IgD-negative memory B cell (primary cell): ENCODE measurements around the gene TBXA2R. TPM values are rescaled to one million over a fixed set of nuclear protein-coding genes. Genes with fewer than 3 reads are reported as not detected.
A peak's percentile ranks its signal among the peaks of the same experiment; 100 is the strongest.
"Not testable (repeated sequence)": the region's sequence is repeated elsewhere in the genome, so short reads cannot be mapped to it uniquely, and the experiment has no call there.

ENCODE experiments used
- H3K27ac Mint-ChIP-seq, 3 donors: one replicate each; pipeline ENCODE4 v1.8.0; 2020 to 2022; ENCODE audit warnings: mild to moderate bottlenecking in 3 of 3, mixed read lengths in 3 of 3, moderate library complexity in 1 of 3
- H3K27me3 Mint-ChIP-seq: one replicate; pipeline ENCODE4 v1.8.0; 2021; ENCODE audit warnings: mixed read lengths
- H3K36me3 Mint-ChIP-seq: one replicate; pipeline ENCODE4 v1.8.0; 2020; ENCODE audit warnings: mild to moderate bottlenecking, mixed read lengths
- H3K4me1 Mint-ChIP-seq, 3 donors: one replicate each; pipeline ENCODE4 v1.8.0; 2020 to 2022; ENCODE audit warnings: mixed read lengths in 3 of 3, mild to moderate bottlenecking in 1 of 3
- H3K4me3 Mint-ChIP-seq, 4 donors: one replicate each; pipeline ENCODE4 v1.8.0; 2020 to 2022; ENCODE audit warnings: mild to moderate bottlenecking in 4 of 4, mixed read lengths in 4 of 4, moderate library complexity in 3 of 4
- H3K9me3 Mint-ChIP-seq, 3 donors: one replicate each; pipeline ENCODE4 v1.8.0; 2020 to 2021; ENCODE audit warnings: mixed read lengths in 3 of 3, mild to moderate bottlenecking in 1 of 3
- polyA plus RNA-seq: library from polyadenylated mRNA; unstranded; fragments of 300-500 nt; fragmentation: Illumina TruSeq; gene quantifications from one replicate; pipeline ENCODE4 v1.2.3, GENCODE V29; 2021

The TBXA2R gene
- 3.3 TPM for polyA plus RNA-seq

DNA sequence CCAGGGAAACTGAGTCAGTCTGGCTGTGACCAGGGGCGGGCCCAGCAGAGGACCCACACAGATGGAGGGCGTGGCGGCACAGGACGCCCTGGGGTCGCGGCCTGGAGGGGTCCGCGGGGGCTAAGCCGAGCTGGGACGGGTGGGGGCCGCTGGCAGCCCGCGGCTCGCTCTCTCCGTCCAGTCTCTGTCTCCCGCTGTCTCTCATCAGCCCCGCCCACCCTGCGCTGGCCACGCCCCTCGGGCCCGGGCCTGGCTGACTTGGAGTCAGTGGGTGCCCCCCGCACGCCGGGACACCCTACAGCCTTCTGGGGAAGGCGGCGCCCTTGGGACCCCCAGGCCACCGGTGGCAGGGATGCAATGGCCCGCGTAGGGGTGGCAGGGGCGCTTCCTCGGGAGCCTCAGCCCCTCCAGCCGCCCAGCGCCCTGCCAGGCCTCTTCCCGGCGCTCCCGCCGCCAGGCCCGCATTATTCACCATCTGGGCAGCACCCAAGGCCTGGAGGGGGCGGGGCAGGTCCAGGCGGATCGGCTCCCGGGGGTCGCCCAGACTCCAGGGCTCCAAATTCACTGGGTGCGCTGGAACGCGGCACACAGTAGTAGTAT is at the start of gene TBXA2R:
Gene TBXA2R, minus strand, starts transcription at position 186 of the 600 bp plus-strand sequence. CDS start 6,241 bp downstream, outside the sequence.
- H3K36me3 Mint-ChIP-seq, result peaks cover 4% of the 10 kb centered on the region
- peak within 1 kb of the TSS in 3 of 4 donors; percentile 44 to 69 (median 45) for H3K4me3 Mint-ChIP-seq
- H3K9me3 Mint-ChIP-seq, result no peaks in the 10 kb centered on the region
- peaks cover 0 to 7% (median 5%) of the 10 kb centered on the region in 3 donors for H3K4me1 Mint-ChIP-seq
- H3K27ac Mint-ChIP-seq, result no peak within 1 kb of the TSS
- H3K27me3 Mint-ChIP-seq, result peaks cover 6% of the 10 kb centered on the region

DNA sequence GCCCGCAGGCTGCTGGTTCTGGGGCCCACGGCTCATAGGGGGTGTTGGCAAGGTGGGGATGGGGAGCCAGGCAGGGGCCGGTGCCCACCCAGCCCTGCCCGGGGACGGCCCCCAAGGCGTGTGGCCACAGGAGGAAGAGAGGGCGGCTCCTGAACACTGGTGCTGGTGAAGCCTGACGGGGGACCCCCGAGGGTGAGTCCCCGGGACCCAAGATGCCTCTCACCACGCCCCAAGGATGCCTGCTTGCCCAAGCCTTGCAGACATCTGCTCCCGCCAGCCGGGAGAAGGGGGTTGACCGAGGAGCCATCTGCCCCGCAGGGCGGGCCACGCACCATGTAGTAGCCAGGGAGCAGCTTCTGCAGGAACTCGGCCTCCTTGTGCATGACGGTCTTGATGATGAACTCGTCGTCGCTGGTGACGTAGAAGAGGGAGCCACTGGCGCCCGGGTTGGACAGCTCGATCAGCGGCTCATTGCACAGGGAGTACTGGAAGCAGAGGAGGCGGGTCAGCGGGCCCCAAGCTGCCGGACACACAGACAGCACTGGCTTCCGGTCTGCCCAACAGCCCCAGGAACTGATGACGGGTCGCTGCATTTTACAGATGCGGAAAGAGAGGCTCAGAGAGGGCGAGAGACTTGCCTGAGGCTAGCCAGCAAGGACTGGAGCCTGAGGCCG is 49.5 kb upstream of the TBXA2R start:
- H3K36me3 Mint-ChIP-seq, result peaks cover 1% of the 10 kb centered on the region
- no peaks in the 10 kb centered on the region for H3K9me3 Mint-ChIP-seq
- H3K27me3 Mint-ChIP-seq, result no peaks in the 10 kb centered on the region
- H3K4me3 Mint-ChIP-seq, result no peak overlapping the region
- peak overlapping the region in 1 of 3 donors; percentile 73 for H3K27ac Mint-ChIP-seq
- no peaks in the 10 kb centered on the region for H3K4me1 Mint-ChIP-seq

DNA sequence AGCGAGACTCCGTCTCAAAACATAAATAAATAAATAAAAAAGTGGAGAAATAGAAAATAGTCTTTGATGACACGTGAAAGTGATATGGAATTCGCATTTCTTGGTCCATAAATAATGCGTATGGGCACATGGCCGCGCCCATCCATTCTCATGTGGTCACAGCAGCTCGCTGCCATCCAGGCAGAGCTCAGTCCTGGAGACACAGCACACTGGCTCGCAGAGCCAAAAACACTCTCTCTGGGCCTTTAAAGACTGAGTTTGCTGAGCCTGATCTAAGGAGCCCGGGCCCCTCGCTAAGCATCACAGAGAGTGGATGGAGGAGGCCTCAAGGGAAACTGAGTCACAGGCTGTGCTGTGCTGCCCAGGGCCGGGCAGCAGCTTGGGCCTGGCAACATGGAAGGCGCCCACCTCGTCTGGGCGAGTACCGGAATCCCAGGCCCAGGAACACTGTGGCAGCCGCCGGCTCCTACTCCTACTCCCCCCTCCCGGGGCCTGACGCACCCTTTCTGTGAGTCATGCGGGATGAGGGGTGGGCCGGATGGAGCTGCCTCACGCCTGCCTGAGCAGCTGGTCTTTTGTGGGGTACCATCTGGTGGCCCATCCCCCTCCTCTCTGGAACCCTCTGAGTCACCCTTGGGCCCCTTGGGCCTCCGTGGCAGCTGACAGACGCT is 48.9 kb upstream of the TBXA2R start:
- Mint-ChIP-seq H3K27me3 (no peaks in the 10 kb centered on the region), H3K27ac (no peak overlapping the region), H3K36me3 (no peaks in the 10 kb centered on the region), H3K4me3 (no peak overlapping the region), H3K9me3 (no peaks in the 10 kb centered on the region), H3K4me1 (no peaks in the 10 kb centered on the region)

DNA sequence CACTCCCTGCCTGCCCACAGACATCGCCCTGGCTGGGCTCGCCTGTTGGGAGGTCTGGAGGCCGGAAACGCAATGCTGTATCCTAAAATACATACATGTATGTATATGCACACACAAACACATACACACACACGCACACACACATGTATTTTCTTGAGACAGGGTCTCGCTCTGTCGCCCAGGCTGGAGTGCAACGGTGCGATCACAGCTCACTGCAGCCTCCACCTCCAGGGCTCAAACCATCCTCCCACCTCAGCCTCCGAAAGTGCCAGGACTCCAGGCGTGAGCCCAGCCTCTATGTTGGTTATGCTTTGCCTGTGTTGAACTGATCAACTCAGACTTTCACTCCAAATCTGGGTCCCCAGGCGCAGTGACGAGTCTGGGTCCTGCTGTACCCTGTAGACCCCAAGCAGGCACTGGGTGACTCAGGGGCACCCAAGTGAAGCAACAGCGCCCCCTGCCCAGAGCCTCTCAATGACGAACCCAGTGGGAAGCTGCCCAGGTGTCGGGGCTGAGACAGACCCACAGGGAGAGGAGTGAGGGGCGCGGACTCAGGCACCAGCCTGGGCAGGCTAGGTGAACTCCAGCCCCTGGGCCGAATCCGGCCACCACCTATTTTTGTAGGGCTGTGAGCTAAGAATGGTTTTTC is 47.3 kb upstream of the TBXA2R start:
- no peak overlapping the region for H3K27ac Mint-ChIP-seq
- H3K9me3 Mint-ChIP-seq, result no peaks in the 10 kb centered on the region
- no peaks in the 10 kb centered on the region for H3K27me3 Mint-ChIP-seq
- H3K4me3 Mint-ChIP-seq, result no peak overlapping the region
- H3K36me3 Mint-ChIP-seq, result no peaks in the 10 kb centered on the region
- H3K4me1 Mint-ChIP-seq, result no peaks in the 10 kb centered on the region

DNA sequence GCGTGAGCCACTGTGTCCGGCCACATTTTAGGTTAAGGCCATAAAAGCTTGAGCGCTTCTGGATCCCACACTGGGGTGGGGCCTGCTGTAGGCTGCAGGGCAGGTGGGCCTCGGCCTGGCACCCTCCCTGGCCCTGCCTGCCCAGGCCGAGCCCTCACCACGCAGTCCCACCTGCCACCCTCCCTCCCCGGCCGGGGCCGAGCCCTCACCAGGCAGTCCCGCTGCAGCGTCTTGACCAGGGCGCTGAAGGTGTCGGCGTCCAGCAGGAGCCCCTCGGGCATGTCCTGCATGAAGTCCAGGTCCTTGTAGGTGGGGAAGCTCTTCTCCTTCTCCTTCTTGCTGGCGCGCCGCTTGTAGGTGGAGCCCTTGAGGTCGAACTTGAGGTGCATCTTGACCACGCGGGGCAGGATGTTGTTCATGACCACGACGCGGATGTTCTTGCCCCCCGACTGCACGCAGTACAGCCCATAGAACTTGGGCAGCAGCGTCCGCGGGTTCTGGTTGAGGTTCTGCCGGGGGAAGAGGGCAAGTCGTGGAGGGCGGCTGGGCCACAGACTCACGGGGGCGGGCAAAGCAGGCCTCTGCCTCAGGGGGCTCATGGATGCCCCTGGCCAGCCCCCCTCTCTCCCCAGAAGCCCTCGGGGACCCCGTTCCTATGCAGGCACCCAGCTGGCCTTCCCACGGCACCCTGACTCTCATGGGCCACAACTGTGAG is 46.6 kb upstream of the TBXA2R start:
- Mint-ChIP-seq H3K36me3 (no peaks in the 10 kb centered on the region), H3K27ac (no peak overlapping the region), H3K27me3 (no peaks in the 10 kb centered on the region), H3K4me3 (no peak overlapping the region), H3K4me1 (no peaks in the 10 kb centered on the region), H3K9me3 (no peaks in the 10 kb centered on the region)

DNA sequence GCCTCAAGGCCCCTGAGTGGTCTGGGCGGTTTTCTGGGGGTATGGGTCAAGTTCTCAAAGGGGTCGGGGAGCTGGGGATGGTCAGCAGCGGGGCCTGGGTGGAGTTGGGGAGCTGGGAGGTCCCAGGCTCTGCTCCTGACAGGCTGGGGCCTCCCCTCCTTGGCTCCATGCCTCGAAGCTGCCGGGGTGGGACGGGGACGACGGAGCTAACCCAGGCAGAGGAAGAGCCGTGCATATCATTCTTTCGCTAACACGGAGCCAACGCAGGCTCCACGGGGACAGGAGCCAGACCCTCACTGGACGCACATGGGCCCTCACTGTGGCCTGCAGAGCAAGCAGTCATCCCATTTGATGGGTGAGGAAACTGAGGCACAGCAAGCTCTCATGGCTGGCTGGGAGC is 45.7 kb upstream of the TBXA2R start:
- Mint-ChIP-seq H3K27ac (peak overlapping the region in 1 of 3 donors; percentile 35), H3K36me3 (no peaks in the 10 kb centered on the region), H3K27me3 (no peaks in the 10 kb centered on the region), H3K4me3 (no peak overlapping the region), H3K4me1 (no peaks in the 10 kb centered on the region), H3K9me3 (no peaks in the 10 kb centered on the region)

DNA sequence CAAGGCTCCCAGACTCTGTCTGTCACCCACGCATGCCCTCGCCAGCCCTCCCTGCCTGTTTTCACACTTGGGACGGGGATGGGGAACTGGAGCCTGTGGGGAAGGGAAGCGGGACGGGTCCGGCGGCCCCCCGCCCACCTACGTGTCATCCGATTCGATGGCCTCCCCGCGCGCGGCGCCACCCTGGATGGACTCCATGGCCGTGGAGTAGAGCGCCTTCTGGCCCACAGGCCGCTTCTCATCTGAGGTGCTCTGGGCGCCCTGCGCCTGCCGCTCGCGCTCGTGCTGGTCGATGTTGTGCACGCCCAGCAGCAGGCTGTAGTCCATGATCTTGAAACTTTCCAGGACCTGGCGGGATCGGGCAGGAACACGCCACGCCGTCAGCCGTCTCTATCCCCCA is 45.0 kb upstream of the TBXA2R start:
- Mint-ChIP-seq H3K36me3 (no peaks in the 10 kb centered on the region), H3K9me3 (no peaks in the 10 kb centered on the region), H3K27ac (no peak overlapping the region), H3K4me1 (no peaks in the 10 kb centered on the region), H3K4me3 (no peak overlapping the region), H3K27me3 (no peaks in the 10 kb centered on the region)

DNA sequence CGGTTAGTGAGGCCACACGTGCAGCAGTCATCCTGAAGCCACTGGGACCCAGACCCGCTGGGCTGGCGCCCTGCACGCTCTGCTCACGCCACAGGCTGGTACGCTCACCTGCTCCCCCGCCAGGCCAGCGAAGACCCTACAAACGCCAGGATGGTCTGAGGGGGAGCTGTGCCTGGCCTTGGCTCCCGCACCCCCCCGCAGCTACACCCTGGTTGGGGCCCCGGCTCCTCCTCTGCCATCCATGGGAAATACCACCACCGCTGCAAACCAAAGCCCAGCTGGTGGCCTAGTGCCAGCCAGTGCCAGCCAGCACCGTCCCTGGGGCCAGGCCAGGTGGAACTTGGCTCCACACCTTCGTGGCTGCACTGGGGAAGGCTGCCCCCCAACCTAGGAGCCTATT is 43.2 kb upstream of the TBXA2R start:
- Mint-ChIP-seq H3K4me1 (no peaks in the 10 kb centered on the region), H3K36me3 (peaks cover 1% of the 10 kb centered on the region), H3K4me3 (no peak overlapping the region), H3K27me3 (no peaks in the 10 kb centered on the region), H3K27ac (no peak overlapping the region), H3K9me3 (no peaks in the 10 kb centered on the region)

DNA sequence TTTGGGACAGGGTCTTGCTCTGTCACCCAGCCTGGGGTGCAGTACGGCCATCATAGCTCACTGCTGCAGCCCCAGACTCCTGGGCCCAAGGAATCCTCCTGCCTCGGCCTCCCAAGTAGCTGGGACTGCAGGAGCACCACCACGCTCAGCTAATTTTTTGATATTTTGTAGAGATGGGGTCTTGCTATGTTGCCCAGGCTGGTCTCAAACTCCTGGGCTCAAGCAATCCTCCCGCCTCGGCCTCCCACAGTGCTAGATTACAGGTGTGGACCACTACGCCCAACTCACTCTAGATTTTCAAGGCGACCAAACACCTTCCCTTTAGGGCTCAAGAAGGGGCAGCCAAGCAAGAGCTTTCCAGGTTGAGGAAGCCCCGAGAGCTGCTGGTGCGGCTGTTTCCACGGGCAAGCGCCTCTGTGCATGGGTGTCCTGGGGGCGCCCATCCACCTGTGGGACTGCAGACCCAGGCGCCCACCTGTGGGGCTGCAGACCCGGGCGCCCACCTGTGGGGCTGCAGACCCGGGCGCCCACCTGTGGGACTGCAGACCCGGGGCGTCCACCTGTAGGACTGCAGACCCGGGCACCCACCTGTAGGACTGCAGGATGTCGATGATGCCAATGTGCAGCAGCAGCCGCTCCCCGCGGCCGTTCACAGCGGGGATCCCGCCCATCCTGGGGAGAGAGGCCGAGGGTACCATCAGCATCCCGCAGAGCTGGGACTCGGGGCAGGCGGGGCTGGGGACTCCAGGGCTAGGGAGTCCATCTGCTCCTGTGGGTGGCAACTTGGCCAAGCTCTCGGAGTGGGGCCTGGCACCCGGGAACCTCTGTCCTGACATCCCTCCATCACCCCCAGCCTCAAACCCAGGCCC is 41.6 kb upstream of the TBXA2R start:
- Mint-ChIP-seq H3K4me1 (no peaks in the 10 kb centered on the region), H3K27ac (no peak overlapping the region), H3K36me3 (peaks cover 1% of the 10 kb centered on the region), H3K9me3 (no peaks in the 10 kb centered on the region), H3K27me3 (no peaks in the 10 kb centered on the region), H3K4me3 (no peak overlapping the region)

DNA sequence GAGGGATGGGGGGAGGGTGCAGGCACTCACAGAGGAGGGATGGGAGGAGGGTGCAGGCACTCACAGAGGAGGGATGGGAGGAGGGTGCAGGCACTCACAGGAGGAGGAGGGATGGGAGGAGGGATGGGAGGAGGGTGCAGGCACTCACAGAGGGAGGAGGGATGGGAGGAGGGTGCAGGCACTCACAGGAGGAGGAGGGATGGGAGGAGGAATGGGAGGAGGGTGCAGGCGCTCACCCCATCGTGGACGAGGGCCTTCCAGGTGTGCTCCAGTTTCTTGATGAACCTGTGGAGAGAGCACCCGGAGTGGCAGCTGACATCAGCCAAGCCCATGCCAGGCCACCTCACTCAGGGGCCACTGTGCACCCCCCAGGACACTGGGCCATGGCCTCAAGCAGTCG is 40.4 kb upstream of the TBXA2R start:
- H3K4me3 Mint-ChIP-seq, H3K4me1 Mint-ChIP-seq, H3K9me3 Mint-ChIP-seq, H3K36me3 Mint-ChIP-seq, H3K27me3 Mint-ChIP-seq, H3K27ac Mint-ChIP-seq: not testable (repeated sequence)

DNA sequence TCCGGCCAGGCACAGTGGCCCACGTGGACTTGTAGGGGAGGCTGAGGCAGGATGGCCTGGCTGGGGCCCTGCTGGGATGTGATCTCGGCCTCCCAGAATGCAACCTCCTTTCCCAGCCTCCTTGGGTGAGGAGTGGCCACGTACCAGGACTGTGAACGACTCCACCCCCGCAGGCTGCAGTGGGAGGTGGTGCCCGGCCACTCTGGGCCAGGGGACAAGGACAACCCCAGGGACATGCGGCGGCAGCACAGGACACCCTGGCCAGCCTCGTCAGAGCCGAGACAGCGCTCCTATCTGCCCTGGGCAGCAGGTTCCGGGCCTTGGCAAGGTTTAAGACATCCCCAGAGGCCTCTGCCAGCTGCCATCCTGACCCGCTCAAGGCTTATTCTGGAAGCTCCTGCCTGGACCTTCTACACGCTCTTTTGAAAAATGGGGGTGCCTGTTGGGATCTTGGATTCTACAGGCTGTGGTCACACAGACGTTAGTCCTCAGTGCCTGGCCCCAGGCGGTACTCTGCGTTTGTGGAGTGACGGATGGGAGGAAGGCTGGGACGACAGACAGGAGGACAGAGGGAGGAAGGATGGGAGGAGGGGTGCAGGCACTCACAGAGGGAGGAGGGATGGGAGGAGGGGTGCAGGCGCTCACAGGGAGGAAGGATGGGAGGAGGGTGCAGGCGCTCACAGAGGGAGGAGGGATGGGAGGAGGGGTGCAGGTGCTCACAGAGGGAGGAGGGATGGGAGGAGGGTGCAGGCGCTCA is 39.8 kb upstream of the TBXA2R start:
- H3K9me3 Mint-ChIP-seq, result no peaks in the 10 kb centered on the region
- no peak overlapping the region for H3K4me3 Mint-ChIP-seq
- H3K27ac Mint-ChIP-seq, result peak overlapping the region in 1 of 3 donors; percentile 16
- H3K36me3 Mint-ChIP-seq, result peaks cover 1% of the 10 kb centered on the region
- no peaks in the 10 kb centered on the region for H3K4me1 Mint-ChIP-seq
- no peaks in the 10 kb centered on the region for H3K27me3 Mint-ChIP-seq

DNA sequence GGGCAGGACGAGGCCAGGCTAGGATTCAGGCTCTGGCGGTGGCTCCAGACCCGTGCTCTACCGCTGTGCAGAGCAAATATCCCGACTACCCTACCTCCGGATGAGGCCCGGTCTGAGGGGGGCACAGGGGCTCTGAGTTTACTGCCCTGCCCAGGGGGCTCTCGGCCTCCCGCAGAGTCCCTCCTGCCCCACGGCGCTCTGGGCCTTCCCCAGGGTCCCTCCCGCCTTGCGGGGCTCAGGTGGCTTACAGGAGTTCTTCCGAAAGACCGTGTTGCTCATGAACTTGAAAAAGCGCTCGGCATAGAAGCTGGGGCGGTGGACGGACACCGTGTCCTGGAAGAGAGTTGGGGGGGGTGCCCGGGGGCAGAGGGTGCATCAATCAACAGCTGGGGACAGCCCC is 39.1 kb upstream of the TBXA2R start:
- Mint-ChIP-seq H3K9me3 (no peaks in the 10 kb centered on the region), H3K4me1 (no peaks in the 10 kb centered on the region), H3K4me3 (no peak overlapping the region), H3K27me3 (no peaks in the 10 kb centered on the region), H3K27ac (no peak overlapping the region), H3K36me3 (peaks cover 1% of the 10 kb centered on the region)

DNA sequence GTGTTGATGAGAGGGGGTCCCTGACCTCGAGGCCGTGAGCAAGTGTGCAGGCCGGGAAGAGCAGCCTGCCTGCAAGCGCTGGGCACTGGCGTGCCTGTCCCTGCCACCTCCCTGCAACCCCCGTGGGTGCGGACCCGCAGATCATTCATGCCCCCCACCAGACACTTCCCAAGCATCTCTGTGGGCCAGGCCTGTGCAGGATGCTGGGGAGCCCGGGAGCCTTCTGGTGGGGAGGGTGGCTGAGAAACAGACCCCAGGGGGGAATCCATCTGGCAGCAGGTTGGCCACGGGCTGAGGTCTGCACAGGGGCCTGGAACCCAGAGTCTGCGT is 38.4 kb upstream of the TBXA2R start:
- no peaks in the 10 kb centered on the region for H3K4me1 Mint-ChIP-seq
- no peaks in the 10 kb centered on the region for H3K27me3 Mint-ChIP-seq
- peaks cover 1% of the 10 kb centered on the region for H3K36me3 Mint-ChIP-seq
- no peak overlapping the region for H3K27ac Mint-ChIP-seq
- no peak overlapping the region for H3K4me3 Mint-ChIP-seq
- H3K9me3 Mint-ChIP-seq, result no peaks in the 10 kb centered on the region
